Measurements from ENCODE around the gene GRB10. TPM values are rescaled to one million over a fixed set of nuclear protein-coding genes. Genes with fewer than 3 reads are reported as not detected.
"Not testable (repeated sequence)": the region's sequence is repeated elsewhere in the genome, so short reads cannot be mapped to it uniquely, and the experiment has no call there.

GRB10 gene
- total RNA-seq, 2 experiments from 2014 or later, result 8.4 to 9.9 TPM

GRCh38 chr7:50557099-50557498, 225.6 kb downstream of the GRB10 start:
- CTCF ChIA-PET, result no interaction called here
- Mint-ChIP-seq H3K4me3 (no peak overlapping the region), H3K27me3 (peaks cover 18% of the 10 kb centered on the region), H3K36me3 (no peaks in the 10 kb centered on the region), H3K4me1 (ENCODE audit: low read depth) (no peaks in the 10 kb centered on the region), H3K27ac (no peak overlapping the region), H3K9me3 (no peaks in the 10 kb centered on the region)
- DNase-seq, result no peak
- POLR2A ChIA-PET, result no interaction called here
- intact Hi-C loops (cut with micrococcal nuclease), result no loop called here

DNA sequence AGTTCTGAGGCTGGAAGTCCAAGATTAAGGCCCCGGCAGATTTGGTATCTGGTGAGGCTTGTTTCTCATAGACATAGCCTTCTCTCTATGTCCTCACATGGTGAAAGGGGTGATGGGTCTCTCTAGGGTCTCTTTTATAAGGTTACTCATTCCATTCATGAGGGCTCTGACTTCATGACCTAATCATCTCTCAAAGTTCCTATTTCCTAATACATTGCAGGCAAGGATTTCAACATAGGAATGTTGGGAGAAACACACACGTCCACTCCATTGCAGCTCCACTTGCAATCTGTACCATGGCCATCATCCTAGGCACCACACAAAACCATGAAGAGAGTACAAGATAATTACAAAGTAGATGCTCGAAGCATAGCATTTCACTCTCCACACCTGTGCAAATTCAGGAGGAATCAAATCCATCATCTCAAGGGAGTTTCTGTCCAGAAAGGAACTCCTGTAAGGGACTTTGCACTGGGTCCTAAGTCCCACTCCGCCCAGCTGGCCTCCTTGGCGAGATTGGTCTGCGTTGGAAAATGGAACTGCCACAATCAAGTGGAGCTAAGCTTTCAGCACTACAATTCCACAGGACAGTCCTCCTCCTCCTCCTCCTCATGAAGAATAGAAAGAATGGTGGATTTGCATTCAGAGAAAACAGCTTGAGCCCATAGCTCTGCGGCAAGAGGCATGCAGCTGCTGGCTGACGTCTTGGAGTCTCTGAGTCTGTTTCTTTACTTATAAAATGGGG, 226.3 kb downstream of the GRB10 start:
- CTCF ChIA-PET, result interaction anchor here (1.0 kb wide), 1 partner anchor 78 kb away, joined by 3 read pairs; no protein-coding TSS in a partner anchor
- no peaks in the 10 kb centered on the region for H3K36me3 Mint-ChIP-seq
- no peak overlapping the region for H3K27ac Mint-ChIP-seq
- no peak overlapping the region for H3K4me3 Mint-ChIP-seq
- H3K4me1 Mint-ChIP-seq (ENCODE audit: low read depth), result no peaks in the 10 kb centered on the region
- POLR2A ChIA-PET, result no interaction called here
- intact Hi-C loops (cut with micrococcal nuclease), result no loop called here
- no peak for DNase-seq
- no peaks in the 10 kb centered on the region for H3K9me3 Mint-ChIP-seq
- H3K27me3 Mint-ChIP-seq, result peaks cover 18% of the 10 kb centered on the region

DNA sequence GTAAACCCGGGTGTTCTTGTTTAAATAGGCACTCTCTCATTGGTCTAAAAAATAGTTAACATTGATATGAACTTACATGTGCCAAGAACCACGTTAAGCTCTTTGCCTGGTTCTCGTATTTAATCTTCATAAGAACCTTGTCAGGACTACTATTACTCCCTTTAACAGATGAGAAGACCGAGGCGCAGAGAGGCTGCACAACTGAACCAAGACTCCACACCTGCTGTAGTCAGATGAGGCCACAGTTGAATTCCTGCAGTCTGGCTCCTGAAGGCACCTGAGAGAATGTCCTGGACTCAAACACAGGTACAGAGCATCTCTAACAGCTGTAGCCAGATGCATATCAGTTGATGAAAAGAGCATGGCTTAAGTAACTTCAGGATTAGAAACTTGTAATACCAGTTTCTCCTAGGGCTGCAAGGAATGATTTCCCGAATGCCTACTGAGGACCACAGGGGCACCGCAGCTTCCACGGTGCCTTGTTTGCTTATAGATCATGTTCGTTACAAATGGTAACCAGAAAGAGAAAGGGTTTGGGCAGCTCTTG, 227.0 kb downstream of the GRB10 start:
- ChIA-PET CTCF (interaction anchor here (1.0 kb wide), 1 partner anchor 79 kb away, joined by 3 read pairs; no protein-coding TSS in a partner anchor), POLR2A (no interaction called here)
- intact Hi-C loops (cut with micrococcal nuclease), result no loop called here
- no peak for DNase-seq
- no peak overlapping the region for H3K4me3 Mint-ChIP-seq
- no peaks in the 10 kb centered on the region for H3K4me1 Mint-ChIP-seq (ENCODE audit: low read depth)
- no peaks in the 10 kb centered on the region for H3K9me3 Mint-ChIP-seq
- no peaks in the 10 kb centered on the region for H3K36me3 Mint-ChIP-seq
- H3K27me3 Mint-ChIP-seq, result peaks cover 18% of the 10 kb centered on the region
- no peak overlapping the region for H3K27ac Mint-ChIP-seq

DNA sequence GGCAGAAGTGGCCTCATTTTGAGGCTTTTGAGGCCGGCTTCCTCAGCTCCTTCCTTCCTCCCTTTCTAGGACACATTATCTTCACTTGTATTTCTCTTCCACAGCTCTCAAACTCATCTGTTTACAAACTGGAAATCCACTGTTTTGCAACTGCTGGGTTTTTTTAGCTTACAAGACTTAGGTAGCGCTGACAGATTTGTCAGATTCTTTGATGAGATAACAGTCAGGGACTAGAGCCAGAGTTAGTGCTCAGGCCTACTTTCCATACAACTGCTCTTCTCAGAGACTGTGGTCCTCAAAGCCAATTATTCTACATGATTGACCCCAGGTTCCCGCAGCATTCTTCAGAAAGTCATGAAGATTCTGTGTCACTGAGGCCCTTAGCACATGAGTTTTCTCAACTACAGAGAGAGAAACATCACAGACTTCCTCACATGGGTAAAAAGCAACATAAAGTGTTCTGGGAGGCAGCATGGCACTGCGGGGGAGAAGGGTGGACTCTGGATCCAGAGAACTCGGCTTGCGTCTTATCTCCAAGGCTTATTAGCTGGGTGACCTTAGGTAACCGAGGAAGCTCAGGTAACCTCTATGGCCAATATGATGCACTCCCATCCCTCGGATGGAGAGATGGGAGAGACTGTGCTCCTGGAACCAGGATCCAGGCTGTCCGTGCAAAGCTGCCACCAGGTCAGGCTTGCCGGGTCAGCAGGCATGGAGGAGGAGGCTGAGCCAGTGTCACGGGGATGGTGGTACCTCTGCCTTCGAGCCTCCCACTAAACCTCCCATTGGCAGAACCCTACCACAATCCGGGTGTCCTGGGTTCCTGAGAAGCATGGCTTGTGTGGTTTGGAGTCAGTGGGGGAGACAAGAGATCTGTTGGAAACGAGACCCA, 228.0 kb downstream of the GRB10 start:
- Mint-ChIP-seq H3K27ac (no peak overlapping the region), H3K4me1 (ENCODE audit: low read depth) (no peaks in the 10 kb centered on the region), H3K9me3 (no peaks in the 10 kb centered on the region), H3K36me3 (no peaks in the 10 kb centered on the region), H3K27me3 (peaks cover 18% of the 10 kb centered on the region), H3K4me3 (no peak overlapping the region)
- ChIA-PET CTCF (no interaction called here), POLR2A (no interaction called here)
- no peak for DNase-seq
- intact Hi-C loops (cut with micrococcal nuclease), result no loop called here

- Mint-ChIP-seq H3K9me3 (no peaks in the 10 kb centered on the region), H3K4me3 (no peak overlapping the region), H3K4me1 (ENCODE audit: low read depth) (no peaks in the 10 kb centered on the region), H3K27ac (no peak overlapping the region), H3K27me3 (peaks cover 16% of the 10 kb centered on the region), H3K36me3 (no peaks in the 10 kb centered on the region)
- ChIA-PET CTCF (no interaction called here), POLR2A (no interaction called here)
- intact Hi-C loops (cut with micrococcal nuclease), result no loop called here
- DNase-seq, result no peak
These were observed 228.7 kb downstream of the GRB10 start for GRCh38 chr7:50553973-50554372.

DNA sequence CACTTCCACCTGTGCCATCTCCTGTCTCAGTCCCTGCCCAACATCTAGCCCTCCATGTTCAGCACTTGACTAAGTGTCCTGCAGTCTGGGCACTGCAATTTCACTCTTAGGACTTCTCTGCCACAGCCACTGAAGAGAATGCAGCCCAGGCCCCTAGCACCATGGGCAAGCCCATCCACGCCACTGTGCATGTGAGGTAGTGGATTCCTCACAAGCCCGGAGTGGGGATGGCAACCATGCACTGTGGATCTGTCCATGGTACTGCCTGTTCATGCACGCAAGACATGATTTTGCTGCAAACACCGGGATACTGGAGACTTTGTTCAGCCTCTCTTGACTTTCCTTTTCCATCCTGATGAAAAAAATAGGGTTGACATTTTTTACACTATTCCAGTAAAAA, 229.8 kb downstream of the GRB10 start:
- Mint-ChIP-seq H3K27ac (no peak overlapping the region), H3K4me3 (no peak overlapping the region), H3K36me3 (no peaks in the 10 kb centered on the region), H3K27me3 (peaks cover 10% of the 10 kb centered on the region), H3K9me3 (no peaks in the 10 kb centered on the region), H3K4me1 (ENCODE audit: low read depth) (peaks cover 4% of the 10 kb centered on the region)
- ChIA-PET POLR2A (no interaction called here), CTCF (no interaction called here)
- no peak for DNase-seq
- intact Hi-C loops (cut with micrococcal nuclease), result no loop called here

GRCh38 chr7:50552139-50552538, 230.6 kb downstream of the GRB10 start:
- intact Hi-C loops (cut with micrococcal nuclease), result no loop called here
- CTCF ChIA-PET, result no interaction called here
- POLR2A ChIA-PET, result no interaction called here
- H3K27ac Mint-ChIP-seq, result no peak overlapping the region
- no peaks in the 10 kb centered on the region for H3K9me3 Mint-ChIP-seq
- no peaks in the 10 kb centered on the region for H3K36me3 Mint-ChIP-seq
- H3K27me3 Mint-ChIP-seq, result peaks cover 8% of the 10 kb centered on the region
- H3K4me1 Mint-ChIP-seq (ENCODE audit: low read depth), result peaks cover 5% of the 10 kb centered on the region
- H3K4me3 Mint-ChIP-seq, result no peak overlapping the region
- no peak for DNase-seq

GRCh38 chr7:50545613-50546012, 237.1 kb downstream of the GRB10 start:
- H3K4me3 Mint-ChIP-seq; POLR2A ChIA-PET; H3K36me3 Mint-ChIP-seq; CTCF ChIA-PET; H3K27me3 Mint-ChIP-seq; DNase-seq; H3K4me1 Mint-ChIP-seq (ENCODE audit: low read depth); H3K27ac Mint-ChIP-seq; intact Hi-C loops (cut with micrococcal nuclease); H3K9me3 Mint-ChIP-seq: not testable (repeated sequence)

- POLR2A ChIA-PET, result no interaction called here
- Mint-ChIP-seq H3K9me3 (no peaks in the 10 kb centered on the region), H3K36me3 (no peaks in the 10 kb centered on the region), H3K4me1 (ENCODE audit: low read depth) (peaks cover 5% of the 10 kb centered on the region), H3K27ac (no peak overlapping the region), H3K4me3 (no peak overlapping the region), H3K27me3 (no peaks in the 10 kb centered on the region)
- DNase-seq, result no peak
- CTCF ChIA-PET, result no interaction called here
- intact Hi-C loops (cut with micrococcal nuclease), result no loop called here
These were observed 237.7 kb downstream of the GRB10 start for GRCh38 chr7:50544992-50545391.

GRCh38 chr7:50543776-50544442, 238.8 kb downstream of the GRB10 start:
- no peaks in the 10 kb centered on the region for H3K9me3 Mint-ChIP-seq
- no peak overlapping the region for H3K4me3 Mint-ChIP-seq
- no peak overlapping the region for H3K27ac Mint-ChIP-seq
- CTCF ChIA-PET, result no interaction called here
- POLR2A ChIA-PET, result no interaction called here
- H3K27me3 Mint-ChIP-seq, result no peaks in the 10 kb centered on the region
- intact Hi-C loops (cut with micrococcal nuclease), result no loop called here
- H3K36me3 Mint-ChIP-seq, result no peaks in the 10 kb centered on the region
- peaks cover 5% of the 10 kb centered on the region for H3K4me1 Mint-ChIP-seq (ENCODE audit: low read depth)
- DNase-seq, result no peak

DNA sequence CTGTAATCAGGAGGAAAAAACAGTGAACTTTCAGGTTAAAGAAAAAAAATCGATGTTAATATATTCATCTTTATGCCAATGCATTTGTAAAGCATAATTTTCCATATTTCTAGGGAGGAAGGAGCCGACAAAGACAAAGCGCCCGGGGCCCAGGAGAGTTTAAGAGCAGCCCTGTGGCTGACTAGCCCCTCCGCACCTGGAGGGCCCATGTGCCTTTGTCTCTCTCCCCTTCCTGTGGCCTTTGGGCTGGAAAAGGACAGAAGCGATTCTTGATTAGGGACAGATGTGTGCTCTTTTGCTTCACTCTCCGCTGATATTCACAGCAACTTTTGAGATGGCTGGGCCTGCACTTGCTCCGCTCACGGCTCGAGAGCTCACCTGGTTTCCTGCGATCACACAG, 240.6 kb downstream of the GRB10 start:
- no peaks in the 10 kb centered on the region for H3K36me3 Mint-ChIP-seq
- DNase-seq, result no peak
- intact Hi-C loops (cut with micrococcal nuclease), result no loop called here
- no peaks in the 10 kb centered on the region for H3K9me3 Mint-ChIP-seq
- no peaks in the 10 kb centered on the region for H3K27me3 Mint-ChIP-seq
- H3K27ac Mint-ChIP-seq, result no peak overlapping the region
- no peaks in the 10 kb centered on the region for H3K4me1 Mint-ChIP-seq (ENCODE audit: low read depth)
- ChIA-PET CTCF (interaction anchor here (0.7 kb wide), 1 partner anchor 91 kb away, joined by 3 read pairs; no protein-coding TSS in a partner anchor), POLR2A (no interaction called here)
- no peak overlapping the region for H3K4me3 Mint-ChIP-seq

DNA sequence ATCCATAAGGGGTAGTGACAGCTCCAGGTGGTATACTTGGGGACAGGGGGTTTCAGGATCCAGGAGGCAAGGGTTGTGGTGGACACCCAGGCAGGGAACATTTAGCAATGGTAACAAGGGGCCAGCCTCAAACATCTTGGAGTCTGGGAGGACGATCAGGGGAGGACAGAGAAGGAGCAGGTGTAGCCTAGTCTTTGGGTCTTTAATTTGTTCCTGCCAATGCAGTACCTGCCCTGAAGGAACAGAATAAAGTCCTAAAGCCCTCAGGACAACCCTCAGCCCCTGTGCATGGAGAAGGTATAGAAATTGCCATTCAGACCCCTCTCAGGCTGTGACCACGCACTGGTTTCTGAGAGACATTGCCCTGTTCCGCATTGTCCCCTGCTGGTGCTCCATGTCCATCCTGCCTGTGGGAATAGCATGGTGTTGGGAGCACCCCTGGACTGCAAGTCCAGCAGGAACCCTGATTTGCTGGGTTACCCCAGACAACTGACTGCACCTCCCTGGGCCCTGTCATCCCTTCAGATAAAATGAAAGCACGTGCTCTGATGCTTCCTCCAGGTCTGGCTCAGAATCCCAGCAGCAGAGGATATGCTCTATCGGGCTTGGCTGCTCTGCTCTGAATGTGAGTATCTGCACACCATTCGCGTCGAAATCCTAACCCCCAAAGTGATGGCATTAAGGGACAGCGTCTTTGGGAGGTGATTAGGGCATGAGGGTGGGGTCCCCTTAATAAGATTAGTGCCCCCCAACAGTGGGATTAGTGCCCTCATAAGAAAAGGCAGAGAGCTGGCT, 241.7 kb downstream of the GRB10 start:
- ChIA-PET CTCF (no interaction called here), POLR2A (no interaction called here)
- no peak overlapping the region for H3K4me3 Mint-ChIP-seq
- no peak for DNase-seq
- H3K36me3 Mint-ChIP-seq, result no peaks in the 10 kb centered on the region
- H3K9me3 Mint-ChIP-seq, result no peaks in the 10 kb centered on the region
- H3K4me1 Mint-ChIP-seq (ENCODE audit: low read depth), result no peaks in the 10 kb centered on the region
- no peaks in the 10 kb centered on the region for H3K27me3 Mint-ChIP-seq
- H3K27ac Mint-ChIP-seq, result no peak overlapping the region
- intact Hi-C loops (cut with micrococcal nuclease), result no loop called here
